Neural cell (in vitro differentiated cells): ENCODE measurements around the gene PAFAH1B1. TPM values are rescaled to one million over a fixed set of nuclear protein-coding genes. Genes with fewer than 3 reads are reported as not detected.

Experiments
- H2AFZ ChIP-seq: fragments of 200-600, 300-800 bp; sonication (generic), shearing (Covaris generic); 2 replicates; pipeline ENCODE4 v1.6.0; 2014; ENCODE audit warnings: low read depth, mild to moderate bottlenecking, antibody characterized with exemption, low read length, moderate library complexity
- H3F3A ChIP-seq: fragments of 200-600 bp; shearing (Covaris generic); 2 replicates; pipeline ENCODE4 v1.6.1; 2016; ENCODE audit warnings: mild to moderate bottlenecking, moderate library complexity, mixed read lengths, antibody characterized with exemption, low read length; ENCODE audit not compliant: insufficient read depth, poor library complexity, severe bottlenecking
- H3K27ac ChIP-seq: fragments of 200-600, 300-800 bp; sonication (generic), shearing (Covaris generic); 2 replicates; pipeline ENCODE4 v1.5.1; 2014; ENCODE audit warnings: mild to moderate bottlenecking, low read length, moderate library complexity
- H3K27me3 ChIP-seq: fragments of 300-800, 200-600 bp; sonication (generic), shearing (Covaris generic); 2 replicates; pipeline ENCODE4 v1.6.0; 2014; ENCODE audit warnings: mild to moderate bottlenecking, low read depth, low read length, moderate library complexity; ENCODE audit not compliant: insufficient read depth
- H3K36me3 ChIP-seq: fragments of 300-800, 200-600 bp; sonication (generic), shearing (Covaris generic); 2 replicates; pipeline ENCODE4 v1.5.1; 2014; ENCODE audit warnings: mild to moderate bottlenecking, antibody characterized with exemption, low read length, moderate library complexity; ENCODE audit not compliant: insufficient read depth
- H3K4me2 ChIP-seq: fragments of 300-800, 200-600 bp; sonication (generic), shearing (Covaris generic); 2 replicates; pipeline ENCODE4 v1.6.0; 2014; ENCODE audit warnings: mild to moderate bottlenecking, low read length
- H3K4me3 ChIP-seq: fragments of 300-800, 200-600 bp; sonication (generic), shearing (Covaris generic); 2 replicates; pipeline ENCODE4 v1.5.1; 2014; ENCODE audit warnings: mild to moderate bottlenecking, low read length, moderate library complexity
- H3K79me2 ChIP-seq: fragments of 200-600 bp; shearing (Covaris generic); replicated peaks from 2 replicates; pipeline ENCODE4 v1.6.0; 2014; ENCODE audit warnings: mild to moderate bottlenecking, low read length, moderate library complexity; ENCODE audit not compliant: insufficient read depth
- H3K9ac ChIP-seq: fragments of 300-800, 200-600 bp; sonication (generic), shearing (Covaris generic); 2 replicates; pipeline ENCODE4 v1.6.1; 2016; ENCODE audit warnings: mild to moderate bottlenecking, low read length, mixed read lengths
- H3K9me2 ChIP-seq: fragments of 200-600 bp; shearing (Covaris generic); 2 replicates; pipeline ENCODE4 v1.6.1; 2016; ENCODE audit warnings: mild to moderate bottlenecking, low read length, mixed read lengths; ENCODE audit not compliant: insufficient read depth
- H3K9me3 ChIP-seq: fragments of 200-600, 300-800 bp; sonication (generic), shearing (Covaris generic); 2 replicates; pipeline ENCODE4 v1.6.1; 2016; ENCODE audit warnings: mild to moderate bottlenecking, mixed run types, low read length, moderate library complexity, mixed read lengths
- H4K20me1 ChIP-seq: fragments of 200-600 bp; shearing (Covaris generic); 2 replicates; pipeline ENCODE4 v1.6.1; 2016; ENCODE audit warnings: mild to moderate bottlenecking, mixed run types; ENCODE audit not compliant: insufficient read depth
- EP300 ChIP-seq: fragments of 450-650 bp; conservative IDR thresholded peaks from 2 replicates; pipeline ENCODE4 v1.6.1; 2014; ENCODE audit warnings: antibody characterized with exemption, mild to moderate bottlenecking, moderate library complexity; ENCODE audit not compliant: poor library complexity, severe bottlenecking
- EZH2 ChIP-seq: fragments of 200-600, 300-800 bp; shearing (Covaris generic), sonication (generic); IDR thresholded peaks from 2 replicates; pipeline ENCODE4 v1.6.1; 2014; ENCODE audit warnings: antibody characterized with exemption, low read length, borderline replicate concordance, mild to moderate bottlenecking; ENCODE audit not compliant: insufficient read depth, poor library complexity, severe bottlenecking
- MXI1 ChIP-seq: fragments of 450-650 bp; conservative IDR thresholded peaks from 2 replicates; pipeline ENCODE4 v1.6.1; 2014; ENCODE audit warnings: antibody characterized with exemption, mild to moderate bottlenecking; ENCODE audit not compliant: poor library complexity, severe bottlenecking
- POLR2AphosphoS5 ChIP-seq: IDR thresholded peaks from 2 replicates; pipeline ENCODE4 v1.6.1; 2012
- RAD21 ChIP-seq: fragments of 450-650 bp; conservative IDR thresholded peaks from 2 replicates; pipeline ENCODE4 v1.6.1; 2014; ENCODE audit warnings: antibody characterized with exemption, mild to moderate bottlenecking, moderate library complexity
- REST ChIP-seq: IDR thresholded peaks from 2 replicates; pipeline ENCODE4 v1.6.1; 2012; ENCODE audit warnings: borderline replicate concordance
- SMC3 ChIP-seq: fragments of 450-650 bp; conservative IDR thresholded peaks from 2 replicates; pipeline ENCODE4 v1.6.1; 2014; ENCODE audit warnings: antibody characterized with exemption, mild to moderate bottlenecking, moderate library complexity; ENCODE audit not compliant: poor library complexity
- TAF1 ChIP-seq: IDR thresholded peaks from 2 replicates; pipeline ENCODE4 v1.6.1; 2012; ENCODE audit warnings: low read depth
- polyA plus RNA-seq: library from polyadenylated mRNA; depleted of rRNA; stranded (reverse); fragments of >200 nt; gene quantifications from 2 replicates; pipeline ENCODE4 v1.2.3, GENCODE V29; 2014
- TF ChIP-seq, protein P1 (sequence below): fragments of 450-650 bp; IDR thresholded peaks from 2 replicates; pipeline ENCODE4 v1.5.1; 2014; ENCODE audit warnings: antibody characterized with exemption, mild to moderate bottlenecking, moderate library complexity; ENCODE audit not compliant: poor library complexity, severe bottlenecking

The PAFAH1B1 gene
- polyA plus RNA-seq, 1 donor from 2014 or later = 305 TPM

DNA sequence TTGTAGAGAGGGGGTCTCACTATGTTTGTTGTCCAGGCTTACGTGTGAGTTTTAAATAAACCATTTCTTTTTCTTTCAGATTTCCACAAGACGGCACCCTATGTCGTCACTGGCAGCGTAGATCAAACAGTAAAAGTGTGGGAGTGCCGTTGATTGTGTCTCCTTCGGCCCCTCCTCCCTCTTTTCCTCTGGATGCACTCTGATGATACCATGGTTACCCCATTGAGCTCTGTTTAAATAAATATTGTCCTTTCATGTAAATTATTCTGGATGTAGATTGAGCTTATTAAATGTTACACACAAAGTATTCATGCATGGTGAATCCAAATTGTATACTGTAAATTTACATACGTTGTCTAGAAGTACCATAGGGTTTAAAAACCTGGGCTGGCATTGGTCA, 88.2 kb downstream of the PAFAH1B1 start:
- no peaks in the 10 kb centered on the region for H3K9me2 ChIP-seq
- H3K4me2 ChIP-seq = no peak overlapping the region
- H3K79me2 ChIP-seq = peaks cover 5% of the 10 kb centered on the region
- TF ChIP-seq RAD21 (no peak), REST (no peak), TAF1 (no peak), EP300 (no peak), SMC3 (no peak), POLR2AphosphoS5 (no peak), EZH2 (no peak), MXI1 (no peak)
- TF ChIP-seq, protein P1, sequence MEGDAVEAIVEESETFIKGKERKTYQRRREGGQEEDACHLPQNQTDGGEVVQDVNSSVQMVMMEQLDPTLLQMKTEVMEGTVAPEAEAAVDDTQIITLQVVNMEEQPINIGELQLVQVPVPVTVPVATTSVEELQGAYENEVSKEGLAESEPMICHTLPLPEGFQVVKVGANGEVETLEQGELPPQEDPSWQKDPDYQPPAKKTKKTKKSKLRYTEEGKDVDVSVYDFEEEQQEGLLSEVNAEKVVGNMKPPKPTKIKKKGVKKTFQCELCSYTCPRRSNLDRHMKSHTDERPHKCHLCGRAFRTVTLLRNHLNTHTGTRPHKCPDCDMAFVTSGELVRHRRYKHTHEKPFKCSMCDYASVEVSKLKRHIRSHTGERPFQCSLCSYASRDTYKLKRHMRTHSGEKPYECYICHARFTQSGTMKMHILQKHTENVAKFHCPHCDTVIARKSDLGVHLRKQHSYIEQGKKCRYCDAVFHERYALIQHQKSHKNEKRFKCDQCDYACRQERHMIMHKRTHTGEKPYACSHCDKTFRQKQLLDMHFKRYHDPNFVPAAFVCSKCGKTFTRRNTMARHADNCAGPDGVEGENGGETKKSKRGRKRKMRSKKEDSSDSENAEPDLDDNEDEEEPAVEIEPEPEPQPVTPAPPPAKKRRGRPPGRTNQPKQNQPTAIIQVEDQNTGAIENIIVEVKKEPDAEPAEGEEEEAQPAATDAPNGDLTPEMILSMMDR = no peak
- no peaks in the 10 kb centered on the region for H3K27me3 ChIP-seq
- no peaks in the 10 kb centered on the region for H3K9me3 ChIP-seq
- H3K4me3 ChIP-seq = no peak overlapping the region
- no peaks in the 10 kb centered on the region for H4K20me1 ChIP-seq
- H3K36me3 ChIP-seq = peaks cover 12% of the 10 kb centered on the region
- no peak overlapping the region for H3K27ac ChIP-seq
- H2AFZ ChIP-seq = no peak overlapping the region
- H3F3A ChIP-seq = no peaks in the 10 kb centered on the region
- H3K9ac ChIP-seq = no peak overlapping the region

- no peaks in the 10 kb centered on the region for H3F3A ChIP-seq
- TF ChIP-seq, protein P1 = no peak
- TF ChIP-seq POLR2AphosphoS5 (no peak), EP300 (no peak), MXI1 (no peak), REST (no peak), RAD21 (no peak), TAF1 (no peak), SMC3 (no peak), EZH2 (no peak)
- no peaks in the 10 kb centered on the region for H3K9me3 ChIP-seq
- H3K79me2 ChIP-seq = peaks cover 5% of the 10 kb centered on the region
- no peaks in the 10 kb centered on the region for H4K20me1 ChIP-seq
- no peak overlapping the region for H2AFZ ChIP-seq
- H3K9ac ChIP-seq = no peak overlapping the region
- no peak overlapping the region for H3K4me3 ChIP-seq
- H3K27ac ChIP-seq = no peak overlapping the region
- H3K36me3 ChIP-seq = peaks cover 12% of the 10 kb centered on the region
- H3K4me2 ChIP-seq = no peak overlapping the region
- no peaks in the 10 kb centered on the region for H3K9me2 ChIP-seq
- H3K27me3 ChIP-seq = no peaks in the 10 kb centered on the region
Measured at GRCh38 chr17:2682176-2682938, 88.9 kb downstream of the PAFAH1B1 start.
